K562 (cell line): Measurements from ENCODE around the gene POR. TPM values are rescaled to one million over a fixed set of nuclear protein-coding genes. Genes with fewer than 3 reads are reported as not detected.
A peak's percentile ranks its signal among the peaks of the same experiment; 100 is the strongest.

Source experiments
- BACH1 ChIP-seq: fragments of 200-800 bp; sonication (Bioruptor generic); IDR thresholded peaks from 2 replicates; pipeline ENCODE4 v1.6.1; 2016; ENCODE audit warnings: missing genetic modification characterization, missing compliant biosample characterization
- EP300 ChIP-seq: IDR thresholded peaks from 2 replicates; pipeline ENCODE4 v1.6.1; 2012; ENCODE audit warnings: low read length, improper control_type of control experiment
- FOXJ2 ChIP-seq: fragments of 200-800 bp; sonication (Bioruptor generic); IDR thresholded peaks from 2 replicates; pipeline ENCODE4 v1.6.1; 2016; ENCODE audit warnings: missing genetic modification characterization, missing compliant biosample characterization
- FOXK1 ChIP-seq: sonication (generic); formaldehyde crosslinking; IDR thresholded peaks from 2 replicates; pipeline ENCODE4 v1.8.0; 2022; ENCODE audit warnings: missing genetic modification reagents, mild to moderate bottlenecking, borderline replicate concordance
- HDAC1 ChIP-seq, 2 experiments: fragments of 450-650 bp; IDR thresholded peaks; 2 replicates each; pipeline ENCODE4 v1.6.1; 2016 to 2017; ENCODE audit warnings: inconsistent platforms in 1 of 2, mild to moderate bottlenecking in 1 of 2, moderate library complexity in 1 of 2
- MEF2A ChIP-seq: IDR thresholded peaks from 2 replicates; pipeline ENCODE4 v1.6.1; 2011; ENCODE audit warnings: low read depth, mild to moderate bottlenecking, low read length, moderate library complexity; ENCODE audit not compliant: control insufficient read depth
- MTA1 ChIP-seq: fragments of 450-650 bp; IDR thresholded peaks from 2 replicates; pipeline ENCODE4 v1.6.1; 2017; ENCODE audit warnings: borderline replicate concordance
- NR4A1 ChIP-seq, 2 experiments: fragments of 250-450 bp in 1 of 2; fragments of 450-650 bp in 1 of 2; sonication (Bioruptor Pico) in 1 of 2; IDR thresholded peaks; 2 replicates each; pipeline versions ENCODE4 v1.4.0 to v1.6.1; 2016 to 2020; ENCODE audit warnings: mild to moderate bottlenecking in 2 of 2, missing compliant biosample characterization in 1 of 2, missing genetic modification characterization in 1 of 2, moderate library complexity in 1 of 2
- PCBP2 ChIP-seq: fragments of 200-400 bp; formaldehyde crosslinking; IDR thresholded peaks from 2 replicates; pipeline ENCODE4 v1.6.1; 2018; ENCODE audit warnings: low read length, low read depth, mild to moderate bottlenecking, moderate library complexity; ENCODE audit not compliant: poor library complexity, severe bottlenecking
- STAT5B ChIP-seq: fragments of 250-450 bp; sonication (Bioruptor Pico); IDR thresholded peaks from 2 replicates; pipeline ENCODE4 v1.8.0; 2021; ENCODE audit warnings: mild to moderate bottlenecking, inconsistent platforms
- TCFL5 ChIP-seq: fragments of 250-450 bp; sonication (Bioruptor Pico); conservative IDR thresholded peaks from 2 replicates; pipeline ENCODE4 v1.6.1; 2021; ENCODE audit warnings: mild to moderate bottlenecking, moderate library complexity, matching md5 sums
- YY1 ChIP-seq, 3 experiments: IDR thresholded peaks; 2 replicates each; pipeline ENCODE4 v1.6.1; 2011; ENCODE audit warnings: low read length in 2 of 3, mild to moderate bottlenecking in 2 of 3, moderate library complexity in 2 of 3, borderline replicate concordance in 1 of 3, control low read depth in 1 of 3, low read depth in 1 of 3; ENCODE audit not compliant: insufficient read depth in 3 of 3, insufficient replicate concordance in 2 of 3, control insufficient read depth in 1 of 3, insufficient read length in 1 of 3; ENCODE audit errors: extremely low read depth in 1 of 3
- ZEB2 ChIP-seq: fragments of 450-650 bp; IDR thresholded peaks from 2 replicates; pipeline ENCODE4 v1.6.1; 2016
- ZFP1 ChIP-seq: fragments of 450-650 bp; formaldehyde crosslinking; IDR thresholded peaks from 2 replicates; pipeline ENCODE4 v1.4.0; 2020; ENCODE audit warnings: mild to moderate bottlenecking, mixed read lengths
- ZFPM2 ChIP-seq: fragments of 250-450 bp; sonication (Bioruptor Pico); IDR thresholded peaks from 2 replicates; pipeline ENCODE4 v1.5.1; 2022; ENCODE audit warnings: mild to moderate bottlenecking
- polyA plus RNA-seq, 8 experiments: library from polyadenylated mRNA; depleted of rRNA in 4 of 8; stranded (reverse) in 5 of 8; unstranded in 3 of 8; fragments of >200 nt; fragmentation: Nextera tagmentation in 2 of 8; fragmentation: Illumina TruSeq in 1 of 8; extraction: Ambion mirVana in 2 of 8; extraction: Trizol in 1 of 8; gene quantifications; 2 replicates each; pipeline versions ENCODE4 v1.2.1 to v1.2.3, GENCODE V29; 2011 to 2014; ENCODE audit warnings: inconsistent platforms in 1 of 8, missing spikeins in 1 of 8
- total RNA-seq, 7 experiments: library from RNA; depleted of rRNA in 6 of 7; stranded (reverse); fragments of >200 nt in 6 of 7; fragmentation: Illumina TruSeq in 2 of 7; extraction: Trizol in 2 of 7; gene quantifications; 2 replicates each; pipeline versions ENCODE4 v1.2.1 to v1.2.3, GENCODE V29; 2011 to 2021; ENCODE audit warnings: low replicate concordance in 1 of 7
- TF ChIP-seq, protein P1 (sequence below): IDR thresholded peaks from 3 replicates; pipeline ENCODE4 v1.6.1; 2011; ENCODE audit warnings: borderline replicate concordance, mild to moderate bottlenecking; ENCODE audit not compliant: insufficient read length, insufficient read depth
- TF ChIP-seq, protein P2 (sequence below): conservative IDR thresholded peaks from 2 replicates; pipeline ENCODE4 v1.6.1; 2011; ENCODE audit warnings: low read depth, mild to moderate bottlenecking, low read length; ENCODE audit not compliant: control insufficient read depth
- TF ChIP-seq, protein P3 (sequence below): sonication (generic); formaldehyde crosslinking; IDR thresholded peaks from 2 replicates; pipeline ENCODE4 v1.8.0; 2022; ENCODE audit warnings: mild to moderate bottlenecking, missing genetic modification reagents, borderline replicate concordance
- TF ChIP-seq, protein P4 (sequence below): fragments of 250-450 bp; sonication (Bioruptor Pico); IDR thresholded peaks from 2 replicates; pipeline ENCODE4 v1.5.0; 2021

POR gene
- total and polyA plus RNA-seq, 9 of the 15 experiments (the other 6 are each of a cell fraction or from before 2014, with no cell fraction given), result 4.7 to 142 (median 40.8) TPM

DNA sequence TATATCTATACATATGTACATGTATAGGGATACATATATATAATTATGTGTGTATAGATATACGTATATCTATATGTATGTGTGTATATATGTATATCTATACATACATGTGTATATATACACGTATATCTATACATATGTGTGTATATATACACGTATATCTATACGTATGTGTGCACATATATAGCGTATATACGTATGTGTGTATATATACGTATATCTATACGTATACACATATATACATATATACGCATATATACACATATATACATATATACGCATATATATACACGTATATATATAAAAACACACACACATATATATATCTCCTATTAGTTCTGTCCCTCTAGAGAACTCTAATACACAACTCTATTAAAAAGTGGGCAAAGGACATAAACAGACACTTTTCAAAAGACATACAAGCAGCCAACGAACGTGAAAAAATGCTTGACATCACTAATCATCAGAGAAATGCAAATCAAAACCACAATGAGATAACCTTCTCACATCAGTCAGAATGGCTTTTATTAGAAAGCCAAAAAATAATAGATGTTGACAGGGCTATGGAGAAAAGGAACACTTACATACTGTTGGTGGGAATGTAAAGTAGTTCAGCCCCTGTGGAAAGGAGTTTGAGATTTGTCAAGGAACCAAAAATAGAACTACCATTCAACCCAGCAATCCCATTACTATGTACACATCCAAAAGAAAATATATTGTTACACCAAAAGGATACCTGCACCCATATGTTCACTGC, 101.4 kb downstream of the POR start (continued):
- TF ChIP-seq, protein P1, sequence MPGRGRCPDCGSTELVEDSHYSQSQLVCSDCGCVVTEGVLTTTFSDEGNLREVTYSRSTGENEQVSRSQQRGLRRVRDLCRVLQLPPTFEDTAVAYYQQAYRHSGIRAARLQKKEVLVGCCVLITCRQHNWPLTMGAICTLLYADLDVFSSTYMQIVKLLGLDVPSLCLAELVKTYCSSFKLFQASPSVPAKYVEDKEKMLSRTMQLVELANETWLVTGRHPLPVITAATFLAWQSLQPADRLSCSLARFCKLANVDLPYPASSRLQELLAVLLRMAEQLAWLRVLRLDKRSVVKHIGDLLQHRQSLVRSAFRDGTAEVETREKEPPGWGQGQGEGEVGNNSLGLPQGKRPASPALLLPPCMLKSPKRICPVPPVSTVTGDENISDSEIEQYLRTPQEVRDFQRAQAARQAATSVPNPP, result no peak
- TF ChIP-seq NR4A1 (CRISPR knock-in tag; IDR thresholded peaks at IDR 0.05) (no peak), NR4A1 (tag; IDR thresholded peaks at IDR 0.05) (no peak), FOXK1 (CRISPR knock-in tag) (no peak), HDAC1 (IDR thresholded peaks at IDR 0.05) (no peak), ZEB2 (no peak), YY1 (IDR thresholded peaks at IDR 0.05; ENCODE audit: borderline replicate concordance in 1 of 3, control insufficient read depth in 1 of 3, extremely low read depth in 1 of 3, insufficient read depth in 3 of 3, insufficient read length in 1 of 3, insufficient replicate concordance in 2 of 3, low read depth in 1 of 3, low read length in 2 of 3) (no peak), MTA1 (no peak), FOXJ2 (tag) (no peak), ZFPM2 (CRISPR knock-in tag) (peak; percentile 76; the same call in 1 of the 2 replicates), BACH1 (no peak), TCFL5 (CRISPR knock-in tag) (no peak), STAT5B (CRISPR knock-in tag) (0 out of 2 replicates have a peak, but pooled peaks have one; percentile 51), EP300 (no peak), ZFP1 (peak; percentile 77), PCBP2 (no peak), MEF2A (no peak)
- TF ChIP-seq, protein P2, sequence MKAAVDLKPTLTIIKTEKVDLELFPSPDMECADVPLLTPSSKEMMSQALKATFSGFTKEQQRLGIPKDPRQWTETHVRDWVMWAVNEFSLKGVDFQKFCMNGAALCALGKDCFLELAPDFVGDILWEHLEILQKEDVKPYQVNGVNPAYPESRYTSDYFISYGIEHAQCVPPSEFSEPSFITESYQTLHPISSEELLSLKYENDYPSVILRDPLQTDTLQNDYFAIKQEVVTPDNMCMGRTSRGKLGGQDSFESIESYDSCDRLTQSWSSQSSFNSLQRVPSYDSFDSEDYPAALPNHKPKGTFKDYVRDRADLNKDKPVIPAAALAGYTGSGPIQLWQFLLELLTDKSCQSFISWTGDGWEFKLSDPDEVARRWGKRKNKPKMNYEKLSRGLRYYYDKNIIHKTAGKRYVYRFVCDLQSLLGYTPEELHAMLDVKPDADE, result no peak
- TF ChIP-seq, protein P3, sequence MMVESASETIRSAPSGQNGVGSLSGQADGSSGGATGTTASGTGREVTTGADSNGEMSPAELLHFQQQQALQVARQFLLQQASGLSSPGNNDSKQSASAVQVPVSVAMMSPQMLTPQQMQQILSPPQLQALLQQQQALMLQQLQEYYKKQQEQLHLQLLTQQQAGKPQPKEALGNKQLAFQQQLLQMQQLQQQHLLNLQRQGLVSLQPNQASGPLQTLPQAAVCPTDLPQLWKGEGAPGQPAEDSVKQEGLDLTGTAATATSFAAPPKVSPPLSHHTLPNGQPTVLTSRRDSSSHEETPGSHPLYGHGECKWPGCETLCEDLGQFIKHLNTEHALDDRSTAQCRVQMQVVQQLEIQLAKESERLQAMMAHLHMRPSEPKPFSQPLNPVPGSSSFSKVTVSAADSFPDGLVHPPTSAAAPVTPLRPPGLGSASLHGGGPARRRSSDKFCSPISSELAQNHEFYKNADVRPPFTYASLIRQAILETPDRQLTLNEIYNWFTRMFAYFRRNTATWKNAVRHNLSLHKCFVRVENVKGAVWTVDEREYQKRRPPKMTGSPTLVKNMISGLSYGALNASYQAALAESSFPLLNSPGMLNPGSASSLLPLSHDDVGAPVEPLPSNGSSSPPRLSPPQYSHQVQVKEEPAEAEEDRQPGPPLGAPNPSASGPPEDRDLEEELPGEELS (CRISPR knock-in tag), result no peak
- TF ChIP-seq, protein P4, sequence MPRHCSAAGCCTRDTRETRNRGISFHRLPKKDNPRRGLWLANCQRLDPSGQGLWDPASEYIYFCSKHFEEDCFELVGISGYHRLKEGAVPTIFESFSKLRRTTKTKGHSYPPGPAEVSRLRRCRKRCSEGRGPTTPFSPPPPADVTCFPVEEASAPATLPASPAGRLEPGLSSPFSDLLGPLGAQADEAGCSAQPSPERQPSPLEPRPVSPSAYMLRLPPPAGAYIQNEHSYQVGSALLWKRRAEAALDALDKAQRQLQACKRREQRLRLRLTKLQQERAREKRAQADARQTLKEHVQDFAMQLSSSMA (CRISPR knock-in tag), result 0 out of 2 replicates have a peak, but pooled peaks have one; percentile 49
